Sigmoid colon (tissue), 4 donors: ENCODE measurements around the gene PROM2.

Experiments
- EP300 ChIP-seq, 4 donors: sonication (generic); formaldehyde crosslinking; IDR thresholded peaks; one replicate each; pipeline ENCODE4 v1.6.1; 2017; ENCODE audit warnings: antibody characterized with exemption in 4 of 4
- POLR2AphosphoS5 ChIP-seq, 4 donors: sonication (generic); formaldehyde crosslinking; IDR thresholded peaks; one replicate each; pipeline ENCODE4 v1.6.1; 2017; ENCODE audit warnings: antibody characterized with exemption in 4 of 4
- TF ChIP-seq, protein P1 (sequence below), 4 experiments: fragments of 450-650 bp in 3 of 4; fragments of 200-600 bp in 1 of 4; IDR thresholded peaks; one replicate each; pipeline ENCODE4 v1.5.1; 2016 to 2019; ENCODE audit warnings: antibody characterized with exemption in 4 of 4, mild to moderate bottlenecking in 3 of 4, moderate library complexity in 2 of 4

DNA sequence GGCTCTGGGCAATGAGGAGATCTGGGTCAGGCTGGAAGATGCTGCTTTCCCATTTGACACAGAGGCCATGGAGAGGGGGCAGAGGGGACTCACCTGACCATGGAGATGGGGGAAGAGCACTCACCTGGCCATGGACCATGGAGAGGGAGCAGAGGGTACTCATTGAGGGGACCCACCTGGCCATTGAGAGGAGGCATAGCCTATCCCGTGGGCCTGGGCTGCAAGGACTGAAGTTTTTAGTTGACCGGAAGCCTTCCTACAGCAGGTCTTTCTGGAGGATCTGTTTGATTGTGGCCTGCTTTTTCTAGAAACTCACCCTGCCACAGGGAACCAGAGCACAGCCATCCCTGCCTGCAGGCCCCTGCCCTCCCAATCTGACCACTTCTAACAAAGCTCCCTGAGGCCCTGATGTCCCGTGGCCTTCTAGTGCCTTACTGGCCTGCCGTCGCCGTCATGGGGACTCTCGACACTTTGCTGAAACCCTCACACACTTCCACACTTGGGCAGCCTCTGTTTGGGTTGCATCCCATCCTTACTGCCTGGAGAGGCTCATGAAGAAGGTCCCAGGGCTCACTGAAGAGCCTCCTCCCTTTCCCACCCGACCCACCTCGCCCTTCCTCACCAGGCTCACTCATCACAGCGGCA, 5.1 kb upstream of the PROM2 start:
- TF ChIP-seq EP300 (IDR thresholded peaks at IDR 0.05) (no peak), POLR2AphosphoS5 (IDR thresholded peaks at IDR 0.05) (no peak)
- TF ChIP-seq, protein P1, sequence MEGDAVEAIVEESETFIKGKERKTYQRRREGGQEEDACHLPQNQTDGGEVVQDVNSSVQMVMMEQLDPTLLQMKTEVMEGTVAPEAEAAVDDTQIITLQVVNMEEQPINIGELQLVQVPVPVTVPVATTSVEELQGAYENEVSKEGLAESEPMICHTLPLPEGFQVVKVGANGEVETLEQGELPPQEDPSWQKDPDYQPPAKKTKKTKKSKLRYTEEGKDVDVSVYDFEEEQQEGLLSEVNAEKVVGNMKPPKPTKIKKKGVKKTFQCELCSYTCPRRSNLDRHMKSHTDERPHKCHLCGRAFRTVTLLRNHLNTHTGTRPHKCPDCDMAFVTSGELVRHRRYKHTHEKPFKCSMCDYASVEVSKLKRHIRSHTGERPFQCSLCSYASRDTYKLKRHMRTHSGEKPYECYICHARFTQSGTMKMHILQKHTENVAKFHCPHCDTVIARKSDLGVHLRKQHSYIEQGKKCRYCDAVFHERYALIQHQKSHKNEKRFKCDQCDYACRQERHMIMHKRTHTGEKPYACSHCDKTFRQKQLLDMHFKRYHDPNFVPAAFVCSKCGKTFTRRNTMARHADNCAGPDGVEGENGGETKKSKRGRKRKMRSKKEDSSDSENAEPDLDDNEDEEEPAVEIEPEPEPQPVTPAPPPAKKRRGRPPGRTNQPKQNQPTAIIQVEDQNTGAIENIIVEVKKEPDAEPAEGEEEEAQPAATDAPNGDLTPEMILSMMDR (IDR thresholded peaks at IDR 0.05) = no peak
